Dendritic cell treated with granulocyte-macrophage colony-stimulating factor and Interleukin-4, amounts not matched to agents 40 ng/mL and 50 ng/mL, for 4 days (primary cell): ENCODE measurements around the gene ZNF511.
A peak's percentile ranks its signal among the peaks of the same experiment; 100 is the strongest.

Source experiments
- H3K27ac Mint-ChIP-seq: one replicate; pipeline ENCODE4 v1.8.0; 2022; ENCODE audit warnings: mild to moderate bottlenecking, mixed read lengths
- H3K27me3 Mint-ChIP-seq: one replicate; pipeline ENCODE4 v1.8.0; 2022; ENCODE audit warnings: mild to moderate bottlenecking, mixed read lengths
- H3K36me3 Mint-ChIP-seq: one replicate; pipeline ENCODE4 v1.8.0; 2022; ENCODE audit warnings: low read depth, mixed read lengths
- H3K4me1 Mint-ChIP-seq: one replicate; pipeline ENCODE4 v1.8.0; 2022; ENCODE audit warnings: low read depth, mixed read lengths
- H3K4me3 Mint-ChIP-seq: one replicate; pipeline ENCODE4 v1.8.0; 2022; ENCODE audit warnings: mild to moderate bottlenecking, moderate library complexity, mixed read lengths
- H3K9me3 Mint-ChIP-seq: one replicate; pipeline ENCODE4 v1.8.0; 2022; ENCODE audit warnings: mixed read lengths
- intact Hi-C: fragments of 100-400 bp; cut with micrococcal nuclease; formaldehyde crosslinking; loops from one replicate; pipeline ENCODE4 v1.15.0; 2022

The ZNF511 gene

DNA sequence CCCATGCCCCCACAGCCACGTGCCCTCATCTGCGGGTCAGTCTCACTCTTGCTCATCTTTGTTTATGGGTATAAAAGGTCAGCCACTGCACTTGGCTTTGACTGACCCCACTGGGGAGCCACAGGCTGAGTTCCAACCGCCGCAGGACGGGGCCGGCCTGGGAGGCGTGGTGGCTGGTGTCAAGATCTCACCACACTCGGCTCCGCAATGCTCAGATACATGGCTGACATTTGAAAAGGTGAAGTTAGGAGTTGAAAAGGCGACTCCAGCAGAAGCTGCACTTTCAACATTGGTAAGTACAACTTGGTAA, 14.9 kb upstream of the ZNF511 start:
- Mint-ChIP-seq H3K36me3 (peaks cover 100% of the 10 kb centered on the region), H3K9me3 (no peaks in the 10 kb centered on the region), H3K27me3 (no peaks in the 10 kb centered on the region), H3K4me3 (no peak overlapping the region), H3K27ac (peak overlapping the region; percentile 85), H3K4me1 (peaks cover 48% of the 10 kb centered on the region)
- intact Hi-C loops, result no loop called here

- H3K27me3 Mint-ChIP-seq, result no peaks in the 10 kb centered on the region
- peaks cover 48% of the 10 kb centered on the region for H3K4me1 Mint-ChIP-seq
- H3K27ac Mint-ChIP-seq, result peak overlapping the region; percentile 85
- no peak overlapping the region for H3K4me3 Mint-ChIP-seq
- intact Hi-C loops, result no loop called here
- no peaks in the 10 kb centered on the region for H3K9me3 Mint-ChIP-seq
- H3K36me3 Mint-ChIP-seq, result peaks cover 100% of the 10 kb centered on the region
These were observed 14.5 kb upstream of the ZNF511 start for GRCh38 chr10:133294189-133294588.

GRCh38 chr10:133295426-133296320, 13.0 kb upstream of the ZNF511 start:
- Mint-ChIP-seq H3K27me3 (no peaks in the 10 kb centered on the region), H3K27ac (no peak overlapping the region), H3K4me1 (peaks cover 48% of the 10 kb centered on the region), H3K4me3 (no peak overlapping the region), H3K9me3 (no peaks in the 10 kb centered on the region), H3K36me3 (peaks cover 100% of the 10 kb centered on the region)
- intact Hi-C loops, result no loop called here

- no peaks in the 10 kb centered on the region for H3K27me3 Mint-ChIP-seq
- peaks cover 45% of the 10 kb centered on the region for H3K4me1 Mint-ChIP-seq
- H3K4me3 Mint-ChIP-seq, result no peak overlapping the region
- no peaks in the 10 kb centered on the region for H3K9me3 Mint-ChIP-seq
- H3K27ac Mint-ChIP-seq, result no peak overlapping the region
- H3K36me3 Mint-ChIP-seq, result peaks cover 100% of the 10 kb centered on the region
- intact Hi-C loops, result no loop called here
These were observed 11.2 kb upstream of the ZNF511 start for GRCh38 chr10:133297504-133297903.

DNA sequence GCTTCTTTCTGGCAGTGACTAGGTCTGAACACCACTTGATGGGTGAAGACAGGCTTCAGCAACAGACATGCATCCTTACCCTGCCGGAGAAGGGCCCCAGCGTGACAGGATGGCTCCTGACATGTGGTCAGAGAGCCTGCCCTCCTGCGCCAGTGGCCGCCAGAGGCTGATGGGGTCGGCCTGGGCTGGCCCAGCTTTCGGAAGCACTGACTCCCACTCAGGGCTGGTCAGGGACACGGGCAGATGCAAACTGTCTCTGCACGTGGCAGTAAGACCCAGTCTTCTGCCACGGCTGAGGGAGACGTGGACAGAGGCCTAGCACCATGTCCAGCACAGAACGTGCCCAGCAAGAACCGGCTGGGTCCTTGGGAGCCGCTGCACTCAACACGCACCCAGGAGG, 10.2 kb upstream of the ZNF511 start:
- H3K4me1 Mint-ChIP-seq, result peaks cover 39% of the 10 kb centered on the region
- no peaks in the 10 kb centered on the region for H3K9me3 Mint-ChIP-seq
- H3K4me3 Mint-ChIP-seq, result no peak overlapping the region
- H3K27ac Mint-ChIP-seq, result no peak overlapping the region
- intact Hi-C loops, result no loop called here
- peaks cover 100% of the 10 kb centered on the region for H3K36me3 Mint-ChIP-seq
- no peaks in the 10 kb centered on the region for H3K27me3 Mint-ChIP-seq

DNA sequence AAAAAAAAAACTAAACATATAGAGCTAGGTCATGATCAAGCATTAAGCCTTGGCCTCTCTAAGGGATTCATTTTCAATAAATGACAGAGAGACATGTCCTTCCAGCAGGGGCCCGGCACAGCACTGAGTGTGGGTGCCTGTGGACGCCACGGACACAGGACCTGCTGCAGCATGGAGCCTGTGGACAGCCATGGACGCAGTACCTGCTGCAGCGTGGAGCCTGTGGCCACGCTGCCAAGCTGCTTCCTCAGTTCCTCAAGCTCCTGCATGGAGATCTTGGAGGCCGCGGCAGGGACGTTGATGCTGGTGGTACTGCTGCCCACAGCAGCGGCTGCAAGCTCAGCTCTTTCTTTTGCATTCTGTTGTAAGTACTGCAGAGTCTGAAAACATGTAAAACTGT, 9.5 kb upstream of the ZNF511 start:
- Mint-ChIP-seq H3K4me3 (no peak overlapping the region), H3K9me3 (no peaks in the 10 kb centered on the region), H3K27ac (no peak overlapping the region), H3K4me1 (peaks cover 39% of the 10 kb centered on the region), H3K27me3 (no peaks in the 10 kb centered on the region), H3K36me3 (peaks cover 100% of the 10 kb centered on the region)
- intact Hi-C loops, result no loop called here

DNA sequence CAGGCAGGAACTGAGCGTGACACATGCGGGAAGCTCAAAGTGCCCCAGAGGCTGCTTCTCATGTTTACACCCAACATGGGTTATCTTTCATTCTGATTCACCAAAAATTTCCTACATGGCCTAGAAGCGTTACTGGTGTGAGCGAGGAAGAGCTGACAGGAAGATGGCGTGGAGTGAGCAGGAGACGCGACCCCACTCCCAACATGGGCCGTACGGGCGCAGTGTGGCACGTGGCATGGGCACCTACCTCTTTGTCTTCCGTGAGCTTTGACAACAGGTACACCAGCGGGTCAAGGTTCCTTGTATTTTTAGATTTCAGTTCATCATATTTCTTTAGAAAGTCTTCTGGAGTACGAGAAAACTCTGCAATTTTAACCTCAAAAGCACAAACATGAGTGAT, 9.0 kb upstream of the ZNF511 start:
- Mint-ChIP-seq H3K4me1 (peaks cover 39% of the 10 kb centered on the region), H3K36me3 (peaks cover 100% of the 10 kb centered on the region)

GRCh38 chr10:133302230-133302629, 6.5 kb upstream of the ZNF511 start:
- H3K9me3 Mint-ChIP-seq, result no peaks in the 10 kb centered on the region
- no peak overlapping the region for H3K27ac Mint-ChIP-seq
- H3K4me3 Mint-ChIP-seq, result no peak overlapping the region
- H3K27me3 Mint-ChIP-seq, result no peaks in the 10 kb centered on the region
- H3K36me3 Mint-ChIP-seq, result peaks cover 89% of the 10 kb centered on the region
- intact Hi-C loops, result no loop called here
- H3K4me1 Mint-ChIP-seq, result peaks cover 41% of the 10 kb centered on the region

More for the DNA sequence above, 9.0 kb upstream of the ZNF511 start:
- no peak overlapping the region for H3K4me3 Mint-ChIP-seq
- no peak overlapping the region for H3K27ac Mint-ChIP-seq
- no peaks in the 10 kb centered on the region for H3K27me3 Mint-ChIP-seq
- H3K9me3 Mint-ChIP-seq, result no peaks in the 10 kb centered on the region
- intact Hi-C loops, result no loop called here

DNA sequence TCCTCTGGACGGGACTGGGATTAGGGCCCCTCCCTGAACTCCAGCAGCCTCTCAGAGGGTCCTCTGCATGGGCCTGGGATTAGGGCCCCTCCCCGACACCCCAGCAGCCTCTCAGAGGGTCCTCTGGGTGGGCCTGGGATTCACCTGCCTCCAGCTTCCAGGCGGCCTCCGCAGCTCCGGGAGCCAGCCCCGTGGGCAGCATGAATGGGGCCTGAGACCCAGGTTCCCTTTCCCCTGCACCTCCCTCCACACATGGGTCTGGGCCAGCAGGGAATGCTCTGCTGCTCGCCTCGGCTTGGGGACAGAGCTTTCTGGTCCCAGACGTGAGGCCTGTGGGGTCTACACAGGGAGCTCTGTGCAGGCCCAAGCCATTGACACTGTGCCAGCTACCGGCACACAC, 5.5 kb upstream of the ZNF511 start:
- Mint-ChIP-seq H3K36me3 (peaks cover 87% of the 10 kb centered on the region), H3K4me1 (peaks cover 48% of the 10 kb centered on the region), H3K9me3 (no peaks in the 10 kb centered on the region), H3K27me3 (no peaks in the 10 kb centered on the region), H3K4me3 (no peak overlapping the region), H3K27ac (peak overlapping the region; percentile 99)
- intact Hi-C loops, result no loop called here

DNA sequence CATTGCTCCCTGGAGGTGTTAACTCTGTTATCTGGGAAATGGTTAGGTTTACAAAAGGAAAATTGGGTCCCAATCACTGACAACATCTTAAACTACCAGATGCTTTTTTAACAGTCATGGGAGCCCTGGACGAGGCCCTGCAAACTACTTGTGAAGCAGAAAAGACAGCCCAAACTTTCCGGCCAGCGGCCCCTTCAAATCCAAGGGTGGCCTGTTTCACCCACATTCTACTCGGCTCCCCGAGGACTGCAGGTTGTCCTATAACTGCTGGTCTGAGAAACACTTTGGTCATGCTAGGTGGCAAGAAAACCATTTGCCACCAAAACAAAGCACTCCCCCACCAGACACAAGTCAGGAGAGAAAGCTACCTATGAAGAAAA, 2.6 kb upstream of the ZNF511 start:
- no peaks in the 10 kb centered on the region for H3K9me3 Mint-ChIP-seq
- H3K27ac Mint-ChIP-seq, result peak overlapping the region; percentile 99
- no peaks in the 10 kb centered on the region for H3K27me3 Mint-ChIP-seq
- H3K4me1 Mint-ChIP-seq, result peaks cover 54% of the 10 kb centered on the region
- intact Hi-C loops, result no loop called here
- H3K36me3 Mint-ChIP-seq, result peaks cover 78% of the 10 kb centered on the region
- H3K4me3 Mint-ChIP-seq, result peak overlapping the region; percentile 50

DNA sequence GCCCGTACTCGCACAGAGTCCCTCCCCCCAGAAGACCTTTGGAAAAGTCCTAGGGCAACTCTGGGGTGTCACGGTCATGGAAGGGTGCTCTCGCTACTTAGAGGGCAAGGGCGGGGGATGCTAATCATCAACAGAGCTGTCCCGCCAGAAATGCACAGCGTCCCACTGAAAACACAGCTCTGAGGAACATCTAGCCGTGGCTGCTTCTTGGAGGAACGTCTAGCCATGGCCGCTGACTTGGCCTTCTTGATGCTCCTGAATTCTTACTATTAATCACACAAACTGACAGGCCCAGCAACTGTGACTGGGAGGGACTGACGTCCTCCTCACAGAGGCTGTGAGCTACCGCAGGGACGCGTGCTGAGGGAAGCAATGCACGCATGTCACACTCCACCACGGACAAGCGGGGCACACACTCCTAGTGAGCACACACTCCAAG, 1.8 kb upstream of the ZNF511 start:
- Mint-ChIP-seq H3K27me3 (no peaks in the 10 kb centered on the region), H3K36me3 (peaks cover 78% of the 10 kb centered on the region), H3K4me1 (peaks cover 54% of the 10 kb centered on the region), H3K9me3 (no peaks in the 10 kb centered on the region), H3K4me3 (peak overlapping the region; percentile 96), H3K27ac (peak overlapping the region; percentile 99)
- intact Hi-C loops, result no loop called here

DNA sequence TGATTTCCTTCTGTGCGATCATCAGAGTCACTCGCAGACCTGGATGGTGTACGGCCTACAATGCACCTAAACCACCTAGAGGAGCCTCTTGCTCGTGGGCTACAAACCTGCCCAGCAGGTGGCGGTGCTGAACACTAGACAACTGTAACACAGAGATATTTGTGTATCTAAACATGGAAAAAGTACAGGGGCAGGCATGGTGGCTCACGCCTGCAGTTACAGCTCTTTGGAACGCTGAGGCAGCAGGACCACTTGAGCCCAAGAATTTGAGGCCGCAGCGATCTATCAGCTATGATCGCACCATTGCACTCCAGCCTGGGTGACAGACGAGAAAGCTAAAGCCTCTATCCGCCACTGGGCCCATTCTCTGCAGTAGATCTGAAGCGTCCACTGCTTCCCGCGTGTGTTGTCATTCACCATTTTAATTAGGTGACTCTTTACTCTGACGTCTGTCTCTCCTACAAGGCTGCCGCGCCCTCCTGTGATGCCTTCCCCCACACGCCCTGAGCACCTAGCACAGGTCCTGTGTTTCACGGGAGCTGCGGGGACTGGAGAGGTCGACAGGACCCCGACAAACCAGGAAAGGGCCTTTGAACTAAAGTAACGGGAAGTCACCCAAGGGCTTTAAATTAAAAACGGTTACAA, 816 bp upstream of the ZNF511 start:
- Mint-ChIP-seq H3K27ac (peak overlapping the region; percentile 99), H3K36me3 (peaks cover 78% of the 10 kb centered on the region), H3K4me3 (peak overlapping the region; percentile 96), H3K9me3 (no peaks in the 10 kb centered on the region), H3K27me3 (no peaks in the 10 kb centered on the region), H3K4me1 (peaks cover 54% of the 10 kb centered on the region)
- intact Hi-C loops, result loop anchor here (1.0 kb wide), 1 partner anchor 49 kb away; no protein-coding TSS in a partner anchor

DNA sequence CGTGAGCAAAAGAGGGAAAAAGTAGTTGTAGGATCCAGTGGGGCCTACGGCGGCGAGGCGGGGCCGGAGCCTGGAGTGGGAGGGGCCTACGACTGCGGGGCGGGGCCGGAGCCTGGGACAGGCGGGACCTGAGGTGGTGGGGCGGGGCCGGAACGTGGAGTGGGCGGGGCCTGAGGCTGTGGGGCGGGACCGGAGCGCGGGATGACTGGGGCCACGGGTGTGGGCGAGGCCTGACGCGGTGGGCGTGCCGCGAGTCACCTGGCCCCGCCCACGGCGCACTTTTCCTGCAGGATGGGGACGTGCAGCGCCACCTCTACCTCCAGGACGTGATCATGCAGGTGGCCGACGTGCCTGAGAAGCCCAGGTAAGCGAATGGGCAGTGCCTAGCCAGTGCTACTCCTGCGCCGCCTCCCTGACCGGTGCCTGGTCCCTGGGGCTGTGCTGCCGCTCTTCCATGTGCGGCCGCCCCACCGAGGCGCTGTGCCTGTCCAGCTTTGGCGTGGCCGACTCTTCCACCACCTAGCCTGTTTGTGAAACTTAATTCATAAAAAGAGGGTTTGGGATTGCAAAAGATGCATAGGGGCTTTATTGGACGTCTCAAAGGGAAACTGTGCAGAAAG, 496 bp downstream of the ZNF511 start:
- Mint-ChIP-seq H3K4me1 (peaks cover 45% of the 10 kb centered on the region), H3K36me3 (peaks cover 70% of the 10 kb centered on the region), H3K4me3 (peak overlapping the region; percentile 96), H3K27me3 (peaks cover under 1% of the 10 kb centered on the region), H3K9me3 (no peaks in the 10 kb centered on the region), H3K27ac (peak overlapping the region; percentile 99)
- intact Hi-C loops, result no loop called here

DNA sequence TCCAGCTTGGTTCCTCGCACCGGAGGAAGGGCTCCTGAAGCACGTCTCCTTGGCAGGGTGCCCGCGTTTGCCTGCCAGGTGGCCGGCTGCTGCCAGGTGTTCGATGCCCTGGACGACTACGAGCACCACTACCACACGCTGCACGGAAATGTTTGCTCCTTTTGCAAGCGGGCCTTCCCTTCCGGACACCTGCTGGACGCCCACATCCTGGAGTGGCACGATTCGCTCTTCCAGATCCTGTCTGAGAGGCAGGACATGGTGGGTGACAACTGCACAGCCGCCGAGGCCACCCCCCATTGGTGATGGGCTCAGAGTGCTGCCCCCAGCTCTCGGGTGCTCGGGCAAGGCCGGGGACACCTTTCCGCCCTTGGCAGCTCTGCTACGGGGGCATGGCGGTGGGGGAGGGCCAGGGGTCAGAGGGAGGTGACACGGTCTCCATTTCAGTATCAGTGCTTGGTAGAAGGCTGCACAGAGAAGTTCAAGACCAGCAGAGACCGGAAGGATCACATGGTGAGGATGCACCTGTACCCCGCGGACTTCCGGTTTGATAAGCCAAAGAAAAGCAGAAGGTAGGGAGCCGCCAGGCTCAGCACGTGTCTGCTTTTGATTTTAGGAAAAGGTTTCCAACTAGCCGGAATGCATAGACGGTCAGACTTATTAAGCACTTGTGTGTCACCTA, 1.1 kb downstream of the ZNF511 start:
- Mint-ChIP-seq H3K27me3 (peaks cover 6% of the 10 kb centered on the region), H3K27ac (no peak overlapping the region), H3K4me3 (peak overlapping the region; percentile 23), H3K9me3 (no peaks in the 10 kb centered on the region), H3K36me3 (peaks cover 69% of the 10 kb centered on the region), H3K4me1 (peaks cover 43% of the 10 kb centered on the region)
- intact Hi-C loops, result no loop called here
